Measurements from ENCODE around the gene ZNF701.
"Not testable (repeated sequence)": the region's sequence is repeated elsewhere in the genome, so short reads cannot be mapped to it uniquely, and the experiment has no call there.

Gene ZNF701

DNA sequence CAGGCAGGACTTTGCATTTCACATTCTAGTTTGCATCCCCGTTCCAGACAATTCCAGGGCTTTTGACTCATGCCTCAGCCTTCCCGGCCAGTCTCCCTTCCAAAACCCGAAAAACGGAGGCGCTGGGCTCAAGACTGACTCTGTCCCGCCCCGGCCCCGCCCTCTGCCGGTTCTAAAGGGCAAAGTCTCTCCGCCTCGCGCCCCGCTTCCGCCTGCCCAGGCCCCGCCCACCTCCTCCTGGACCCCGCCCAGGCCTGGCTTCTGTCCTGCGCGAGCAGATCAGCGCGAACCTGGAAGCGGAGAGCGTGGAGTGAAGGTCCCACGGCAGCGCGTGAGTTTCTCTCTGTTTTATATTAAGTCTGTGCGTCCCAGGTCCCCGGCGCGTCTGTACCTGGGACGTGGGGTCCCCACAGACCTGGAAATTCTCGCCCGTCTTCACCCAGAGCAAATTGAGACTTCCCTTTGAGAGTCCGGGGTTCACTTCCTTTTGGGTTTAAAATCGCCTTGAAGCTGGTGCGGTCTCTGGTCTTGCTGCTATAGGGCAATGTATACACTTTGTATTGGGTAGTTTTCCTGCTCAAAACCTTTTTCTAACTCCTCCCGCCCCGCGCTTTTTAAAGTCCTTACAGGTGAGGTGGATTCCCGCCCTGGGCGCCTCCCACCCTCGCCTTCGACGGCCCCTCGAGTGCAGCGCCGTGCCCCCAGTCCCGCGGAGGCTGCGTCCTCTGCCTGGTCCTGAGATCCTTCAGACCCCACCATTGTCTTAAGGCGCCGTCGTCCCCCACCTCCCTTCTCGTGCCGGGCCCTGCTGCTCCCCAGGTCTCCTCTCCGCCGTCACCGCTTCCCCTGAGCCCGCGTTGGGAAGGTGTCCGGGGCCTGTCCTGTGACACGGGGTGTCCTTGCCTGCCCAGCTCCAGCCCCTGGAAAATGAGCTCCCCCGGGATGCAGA is 31.2 kb downstream of the ZNF701 start:
- peak; percentile 48 for DNase-seq (ENCODE audit: low read depth)
- TF ChIP-seq, protein P1, sequence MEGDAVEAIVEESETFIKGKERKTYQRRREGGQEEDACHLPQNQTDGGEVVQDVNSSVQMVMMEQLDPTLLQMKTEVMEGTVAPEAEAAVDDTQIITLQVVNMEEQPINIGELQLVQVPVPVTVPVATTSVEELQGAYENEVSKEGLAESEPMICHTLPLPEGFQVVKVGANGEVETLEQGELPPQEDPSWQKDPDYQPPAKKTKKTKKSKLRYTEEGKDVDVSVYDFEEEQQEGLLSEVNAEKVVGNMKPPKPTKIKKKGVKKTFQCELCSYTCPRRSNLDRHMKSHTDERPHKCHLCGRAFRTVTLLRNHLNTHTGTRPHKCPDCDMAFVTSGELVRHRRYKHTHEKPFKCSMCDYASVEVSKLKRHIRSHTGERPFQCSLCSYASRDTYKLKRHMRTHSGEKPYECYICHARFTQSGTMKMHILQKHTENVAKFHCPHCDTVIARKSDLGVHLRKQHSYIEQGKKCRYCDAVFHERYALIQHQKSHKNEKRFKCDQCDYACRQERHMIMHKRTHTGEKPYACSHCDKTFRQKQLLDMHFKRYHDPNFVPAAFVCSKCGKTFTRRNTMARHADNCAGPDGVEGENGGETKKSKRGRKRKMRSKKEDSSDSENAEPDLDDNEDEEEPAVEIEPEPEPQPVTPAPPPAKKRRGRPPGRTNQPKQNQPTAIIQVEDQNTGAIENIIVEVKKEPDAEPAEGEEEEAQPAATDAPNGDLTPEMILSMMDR (IDR thresholded peaks at IDR 0.05; ENCODE audit: control insufficient read depth, insufficient read depth, low read depth, low read length, missing control alignments): peak; percentile 30

DNA sequence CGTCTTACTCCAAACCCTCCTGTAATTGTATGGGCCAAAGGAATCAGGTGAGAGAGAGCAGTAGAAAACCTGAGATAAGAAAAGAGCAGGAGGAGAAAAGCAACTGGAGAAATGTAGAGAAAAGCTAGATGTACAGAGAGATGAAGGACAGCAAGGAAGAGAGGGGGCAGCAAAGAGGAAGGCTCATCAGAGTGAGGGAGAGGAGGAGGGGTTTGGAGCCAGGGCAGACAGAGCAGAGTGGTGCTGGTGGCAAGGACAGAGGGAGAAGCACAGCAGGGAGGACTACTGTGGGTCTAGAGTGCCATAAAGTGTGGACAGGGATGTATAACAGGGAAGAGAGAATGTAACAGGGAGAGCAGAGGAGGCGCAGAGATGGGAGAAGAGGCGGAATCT is 31.9 kb downstream of the ZNF701 start:
- TF ChIP-seq, protein P1 (IDR thresholded peaks at IDR 0.05; ENCODE audit: control insufficient read depth, insufficient read depth, low read depth, low read length, missing control alignments): peak; percentile 30
- DNase-seq (ENCODE audit: low read depth): not testable (repeated sequence)
- peak overlapping the region; percentile 62 for H3K4me3 ChIP-seq (ENCODE audit: control insufficient read depth, low read depth, low read length)

More for the DNA sequence above, 31.2 kb downstream of the ZNF701 start:
- peak overlapping the region; percentile 62 for H3K4me3 ChIP-seq (ENCODE audit: control insufficient read depth, low read depth, low read length)

DNA sequence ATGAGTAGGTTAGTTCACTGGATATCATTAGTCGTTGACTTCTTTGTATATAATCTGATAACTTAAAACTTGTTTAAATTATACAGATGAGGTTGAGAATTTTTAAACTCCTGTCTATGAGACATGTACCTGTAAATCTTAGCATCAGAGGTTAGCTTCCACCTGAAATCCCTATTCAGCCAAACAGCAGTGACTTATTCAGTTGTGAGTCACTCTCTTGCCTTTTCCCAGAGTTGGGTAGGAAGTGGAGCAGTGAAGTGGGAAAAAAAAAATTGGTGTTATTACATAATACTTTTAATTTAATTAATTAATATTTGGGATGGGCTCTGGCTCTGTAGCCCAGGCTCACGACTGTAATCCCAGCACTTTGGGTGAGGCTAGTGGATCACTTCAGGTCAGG is 32.9 kb downstream of the ZNF701 start:
- TF ChIP-seq, protein P1 (IDR thresholded peaks at IDR 0.05; ENCODE audit: control insufficient read depth, insufficient read depth, low read depth, low read length, missing control alignments): no peak
- DNase-seq (ENCODE audit: low read depth): no peak

DNA sequence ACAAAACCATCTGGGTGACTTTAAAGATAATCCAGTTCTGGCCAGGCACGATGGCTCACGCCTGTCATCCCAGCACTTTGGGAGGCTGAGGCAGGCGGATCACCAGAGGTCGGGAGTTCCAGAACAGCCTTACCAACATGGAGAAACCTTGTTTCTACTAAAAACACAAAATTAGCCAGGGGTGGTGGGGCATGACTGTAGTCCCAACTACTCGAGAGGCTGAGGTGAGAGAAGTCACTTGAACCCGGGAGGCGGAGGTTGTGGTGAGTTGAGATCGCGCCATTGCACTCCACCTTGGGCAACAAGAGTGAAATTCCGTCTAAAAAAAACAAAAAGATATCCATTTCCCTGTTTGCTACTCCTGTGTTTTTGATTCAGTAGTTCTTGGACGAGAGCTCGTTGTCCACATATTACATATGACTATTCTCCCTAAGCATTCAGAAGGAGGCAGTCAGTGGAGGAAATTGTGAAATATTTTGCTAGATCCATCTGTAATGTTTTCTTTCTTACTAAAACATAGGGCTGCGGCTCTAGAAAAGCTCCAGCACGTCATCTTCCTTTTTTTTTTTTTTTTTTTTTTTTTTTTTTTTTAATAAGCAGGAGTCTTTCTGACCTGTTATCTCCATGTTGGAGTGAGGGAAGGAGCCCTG is 33.6 kb downstream of the ZNF701 start:
- no peak overlapping the region for H3K4me3 ChIP-seq (ENCODE audit: control insufficient read depth, low read depth, low read length)
- peak; percentile 85 for DNase-seq (ENCODE audit: low read depth)
- TF ChIP-seq, protein P1 (IDR thresholded peaks at IDR 0.05; ENCODE audit: control insufficient read depth, insufficient read depth, low read depth, low read length, missing control alignments): no peak

More for the DNA sequence above, 32.9 kb downstream of the ZNF701 start:
- H3K4me3 ChIP-seq (ENCODE audit: control insufficient read depth, low read depth, low read length): no peak overlapping the region

DNA sequence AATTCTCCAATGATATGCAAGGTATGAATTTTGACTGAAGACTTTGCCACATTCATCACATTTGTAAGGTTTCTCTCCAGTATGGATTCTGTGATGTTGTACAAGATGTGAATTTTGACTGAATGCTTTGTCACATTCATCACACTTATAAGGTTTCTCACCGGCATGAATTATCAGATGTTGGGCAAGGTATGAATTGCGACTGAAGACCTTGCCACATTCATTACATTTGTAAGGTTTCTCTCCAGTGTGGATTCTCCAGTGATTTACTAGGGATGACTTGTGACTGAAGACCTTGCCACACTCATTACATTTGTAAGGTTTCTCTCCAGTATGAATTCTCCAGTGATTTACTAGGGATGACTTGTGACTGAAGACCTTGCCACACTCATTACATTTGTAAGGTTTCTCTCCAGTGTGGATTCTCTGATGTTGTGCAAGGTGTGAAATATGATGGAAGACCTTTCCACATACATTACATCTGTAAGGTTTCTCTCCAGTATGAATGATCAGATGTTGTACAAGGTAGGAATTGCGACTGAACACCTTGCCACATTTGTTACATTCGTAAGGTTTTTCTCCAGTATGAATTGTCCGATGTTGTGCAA is 43.3 kb downstream of the ZNF701 start:
- TF ChIP-seq, protein P1 (IDR thresholded peaks at IDR 0.05; ENCODE audit: control insufficient read depth, insufficient read depth, low read depth, low read length, missing control alignments): no peak
- DNase-seq (ENCODE audit: low read depth): no peak
- no peak overlapping the region for H3K4me3 ChIP-seq (ENCODE audit: control insufficient read depth, low read depth, low read length)

DNA sequence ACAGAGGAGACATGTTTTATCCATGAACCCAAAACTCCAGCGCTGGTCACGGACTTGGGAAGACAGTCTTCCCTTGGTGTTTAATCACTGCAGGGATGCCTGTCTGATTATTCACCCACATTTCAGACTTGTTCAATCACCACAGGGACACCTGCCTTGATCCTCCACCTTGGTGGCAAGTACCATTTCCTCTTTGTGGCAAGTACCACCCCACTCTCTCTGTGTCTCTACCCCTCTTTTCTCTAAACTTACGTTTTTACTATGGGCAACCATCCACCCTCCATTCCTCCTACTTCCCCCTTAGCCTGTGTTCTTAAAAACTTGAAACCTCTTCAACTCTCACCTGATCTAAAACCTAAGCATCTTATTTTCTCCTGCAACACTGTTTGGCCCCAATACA is 51.3 kb downstream of the ZNF701 start:
- no peak overlapping the region for H3K4me3 ChIP-seq (ENCODE audit: control insufficient read depth, low read depth, low read length)
- DNase-seq (ENCODE audit: low read depth): no peak
- TF ChIP-seq, protein P1 (IDR thresholded peaks at IDR 0.05; ENCODE audit: control insufficient read depth, insufficient read depth, low read depth, low read length, missing control alignments): no peak

All from AG09309 (cell line).